Neutrophil (primary cell): ENCODE results near the gene GPR84.

Experiments used
- H3K27ac ChIP-seq: fragments of 200-600 bp; sonication (generic); 2 replicates; pipeline ENCODE4 v1.5.1; 2016; ENCODE audit warnings: mild to moderate bottlenecking, moderate library complexity
- H3K27me3 ChIP-seq: fragments of 200-600 bp; sonication (generic); 2 replicates; pipeline ENCODE4 v1.6.0; 2016; ENCODE audit warnings: mild to moderate bottlenecking
- H3K36me3 ChIP-seq: fragments of 200-600 bp; sonication (generic); 2 replicates; pipeline ENCODE4 v1.5.1; 2017
- H3K4me1 ChIP-seq, 2 experiments: fragments of 200-600 bp in 1 of 2; sonication (generic) in 1 of 2; 1 replicate in 1 of 2; 2 replicates in 1 of 2; pipeline versions ENCODE4 v1.5.1 to v1.6.1; 2013 to 2016; ENCODE audit warnings: low read depth in 1 of 2, low read length in 1 of 2, mild to moderate bottlenecking in 1 of 2, moderate library complexity in 1 of 2; ENCODE audit not compliant: control insufficient read depth in 1 of 2, insufficient read depth in 1 of 2
- H3K4me3 ChIP-seq, 2 experiments: fragments of 200-600 bp in 1 of 2; sonication (generic) in 1 of 2; 1 replicate in 1 of 2; 2 replicates in 1 of 2; pipeline ENCODE4 v1.5.1; 2013 to 2016; ENCODE audit warnings: low read depth in 1 of 2, low read length in 1 of 2, mild to moderate bottlenecking in 1 of 2, moderate library complexity in 1 of 2
- H3K9me3 ChIP-seq: fragments of 200-600 bp; sonication (generic); 2 replicates; pipeline ENCODE4 v1.5.1; 2016
- TF ChIP-seq, protein P1 (sequence below): fragments of 200-600 bp; sonication (generic); IDR thresholded peaks from 2 replicates; pipeline ENCODE4 v1.5.1; 2016; ENCODE audit warnings: antibody characterized with exemption

GPR84 gene

DNA sequence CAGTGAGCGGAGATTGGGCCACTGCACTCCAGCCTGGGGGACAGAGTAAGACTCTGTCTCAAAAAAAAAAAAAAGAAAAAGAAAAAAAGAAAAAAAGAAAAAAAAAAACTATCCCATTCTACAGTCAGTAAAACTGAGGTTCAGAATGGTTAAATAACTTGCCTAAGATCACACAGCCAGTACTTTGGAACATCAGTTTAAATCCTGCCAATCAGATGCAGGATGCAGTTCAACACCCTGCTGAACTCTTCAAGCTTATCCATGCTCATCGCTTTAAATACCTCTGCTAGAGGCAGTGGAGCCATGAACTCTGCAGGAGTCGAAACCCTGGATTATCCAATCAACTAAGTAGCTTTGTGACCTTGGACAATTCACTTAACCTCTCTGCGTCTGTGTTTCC lies 16.9 kb upstream of the GPR84 start:
- Histone ChIP-seq H3K4me3 (no peak overlapping the region), H3K27me3 (no peaks in the 10 kb centered on the region), H3K36me3 (no peaks in the 10 kb centered on the region), H3K9me3 (no peaks in the 10 kb centered on the region), H3K4me1 (peaks cover 31% of the 10 kb centered on the region in 2 experiments), H3K27ac (no peak overlapping the region)
- TF ChIP-seq, protein P1, sequence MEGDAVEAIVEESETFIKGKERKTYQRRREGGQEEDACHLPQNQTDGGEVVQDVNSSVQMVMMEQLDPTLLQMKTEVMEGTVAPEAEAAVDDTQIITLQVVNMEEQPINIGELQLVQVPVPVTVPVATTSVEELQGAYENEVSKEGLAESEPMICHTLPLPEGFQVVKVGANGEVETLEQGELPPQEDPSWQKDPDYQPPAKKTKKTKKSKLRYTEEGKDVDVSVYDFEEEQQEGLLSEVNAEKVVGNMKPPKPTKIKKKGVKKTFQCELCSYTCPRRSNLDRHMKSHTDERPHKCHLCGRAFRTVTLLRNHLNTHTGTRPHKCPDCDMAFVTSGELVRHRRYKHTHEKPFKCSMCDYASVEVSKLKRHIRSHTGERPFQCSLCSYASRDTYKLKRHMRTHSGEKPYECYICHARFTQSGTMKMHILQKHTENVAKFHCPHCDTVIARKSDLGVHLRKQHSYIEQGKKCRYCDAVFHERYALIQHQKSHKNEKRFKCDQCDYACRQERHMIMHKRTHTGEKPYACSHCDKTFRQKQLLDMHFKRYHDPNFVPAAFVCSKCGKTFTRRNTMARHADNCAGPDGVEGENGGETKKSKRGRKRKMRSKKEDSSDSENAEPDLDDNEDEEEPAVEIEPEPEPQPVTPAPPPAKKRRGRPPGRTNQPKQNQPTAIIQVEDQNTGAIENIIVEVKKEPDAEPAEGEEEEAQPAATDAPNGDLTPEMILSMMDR, result no peak

DNA sequence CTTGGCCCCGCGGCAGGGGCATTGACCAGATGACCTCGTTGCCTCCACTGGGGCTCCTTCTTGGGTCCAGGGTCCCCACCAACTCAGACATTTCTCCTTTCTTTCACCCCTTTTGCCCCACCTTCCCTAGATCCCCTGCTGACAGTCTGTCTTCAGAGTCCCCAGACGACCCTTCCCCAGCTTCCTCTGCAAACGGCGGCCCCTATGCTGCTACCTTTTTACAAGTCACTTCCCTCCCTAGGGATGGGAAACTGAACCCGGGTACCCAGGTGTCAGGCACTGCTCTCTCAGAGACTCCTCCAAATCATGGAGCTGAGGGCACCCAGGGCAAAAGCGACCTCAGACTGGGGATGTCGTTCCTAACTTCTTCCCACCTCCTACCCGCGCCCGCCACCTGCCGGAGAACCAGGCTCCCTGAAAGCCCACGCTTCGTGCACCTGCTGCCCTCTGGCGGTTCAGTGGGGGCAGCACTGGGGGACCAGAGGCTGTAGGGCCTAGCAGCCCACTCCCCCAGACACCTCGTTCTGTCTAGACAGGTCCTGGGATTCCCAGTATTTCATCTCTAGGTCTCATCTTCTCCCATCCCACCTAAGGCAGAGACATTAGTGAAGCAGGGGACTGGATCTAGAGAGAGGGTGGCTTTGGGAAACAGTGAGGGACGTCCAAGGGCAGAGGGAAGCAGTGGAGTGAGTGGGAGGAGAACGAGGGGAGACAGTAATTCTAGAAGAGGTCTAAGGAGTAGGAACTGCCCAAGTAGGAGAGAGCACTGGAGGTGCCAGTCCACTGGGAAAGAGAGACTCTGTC lies 15.3 kb upstream of the GPR84 start:
- Histone ChIP-seq H3K27ac (no peak overlapping the region), H3K4me3 (peak overlapping the region; percentile 24 to 28), H3K36me3 (no peaks in the 10 kb centered on the region), H3K4me1 (peaks cover 23 to 24% of the 10 kb centered on the region in 2 experiments), H3K9me3 (no peaks in the 10 kb centered on the region), H3K27me3 (no peaks in the 10 kb centered on the region)
- TF ChIP-seq, protein P1, result peak; percentile 99

DNA sequence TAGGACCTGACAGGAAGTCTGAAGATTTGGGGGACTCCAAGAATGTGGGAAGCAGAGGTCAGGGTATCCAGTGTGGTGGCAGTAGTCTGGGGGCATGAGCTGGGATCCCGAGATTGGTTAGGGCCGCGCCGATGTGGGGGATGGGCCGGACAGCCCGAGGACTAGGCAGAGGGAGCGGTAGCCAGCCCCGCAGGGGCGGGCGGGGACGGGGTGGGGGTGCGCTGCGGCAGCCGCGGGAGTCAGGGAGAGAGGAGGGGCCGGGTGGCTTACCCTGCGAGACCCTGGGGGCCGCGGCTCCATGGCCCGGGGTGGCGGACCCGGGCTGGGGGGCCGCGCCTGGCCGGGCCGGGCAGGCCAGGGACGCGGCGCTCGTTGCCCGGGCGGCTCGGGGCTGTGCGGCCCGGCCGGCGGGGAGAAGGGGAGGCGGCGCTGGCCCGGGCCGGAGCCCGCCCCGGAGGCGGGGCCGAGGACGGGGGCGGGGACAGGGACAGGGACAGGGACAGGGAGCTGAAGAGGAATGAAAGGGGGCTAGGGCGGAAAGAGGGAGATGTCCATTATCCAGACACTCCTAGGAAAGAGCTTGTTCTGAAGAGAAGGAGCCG lies 14.6 kb upstream of the GPR84 start:
- no peaks in the 10 kb centered on the region for H3K36me3 ChIP-seq
- H3K27ac ChIP-seq, result no peak overlapping the region
- no peaks in the 10 kb centered on the region for H3K9me3 ChIP-seq
- peak overlapping the region in 1 of 2 experiments; percentile 28 for H3K4me3 ChIP-seq
- no peaks in the 10 kb centered on the region for H3K27me3 ChIP-seq
- TF ChIP-seq, protein P1, result no peak
- H3K4me1 ChIP-seq, result peaks cover 16 to 17% of the 10 kb centered on the region in 2 experiments

DNA sequence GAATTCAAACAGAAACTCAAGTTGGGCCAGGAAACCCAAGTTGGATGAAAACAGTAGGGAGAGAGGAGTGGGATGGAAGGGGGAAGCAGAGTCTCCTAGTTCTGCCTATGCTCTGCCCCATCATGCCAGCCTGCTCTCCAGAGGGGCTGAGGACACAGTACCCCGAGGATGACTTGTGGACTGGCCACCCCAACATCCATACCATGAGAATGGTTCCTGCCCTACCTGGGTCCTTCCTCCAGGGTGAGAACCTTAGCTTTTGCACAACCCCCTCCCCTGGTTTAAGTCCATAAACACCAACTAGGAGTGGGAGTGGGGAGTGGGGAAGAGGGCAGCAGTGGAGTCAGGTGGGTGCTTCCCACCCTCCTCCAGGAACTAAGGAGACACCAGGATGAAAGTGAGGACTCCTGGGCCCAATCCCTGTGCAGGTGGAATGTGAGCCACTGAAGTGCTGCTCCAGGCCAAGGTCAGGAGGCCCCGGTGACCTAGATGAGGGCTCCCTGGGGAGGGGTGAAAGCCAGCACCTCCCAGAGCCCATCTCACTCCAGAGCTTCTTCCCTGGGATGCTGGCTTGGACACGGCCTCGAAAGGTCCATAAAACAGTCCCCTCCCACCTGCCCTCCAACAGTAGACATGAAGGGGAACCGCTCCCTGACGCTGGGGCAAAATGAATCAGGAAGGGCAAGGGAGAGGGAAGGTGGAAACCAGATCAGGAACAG lies 13.7 kb upstream of the GPR84 start:
- peaks cover 9 to 10% of the 10 kb centered on the region in 2 experiments for H3K4me1 ChIP-seq
- H3K4me3 ChIP-seq, result no peak overlapping the region
- TF ChIP-seq, protein P1, result no peak
- H3K27me3 ChIP-seq, result no peaks in the 10 kb centered on the region
- H3K36me3 ChIP-seq, result no peaks in the 10 kb centered on the region
- no peak overlapping the region for H3K27ac ChIP-seq
- no peaks in the 10 kb centered on the region for H3K9me3 ChIP-seq

DNA sequence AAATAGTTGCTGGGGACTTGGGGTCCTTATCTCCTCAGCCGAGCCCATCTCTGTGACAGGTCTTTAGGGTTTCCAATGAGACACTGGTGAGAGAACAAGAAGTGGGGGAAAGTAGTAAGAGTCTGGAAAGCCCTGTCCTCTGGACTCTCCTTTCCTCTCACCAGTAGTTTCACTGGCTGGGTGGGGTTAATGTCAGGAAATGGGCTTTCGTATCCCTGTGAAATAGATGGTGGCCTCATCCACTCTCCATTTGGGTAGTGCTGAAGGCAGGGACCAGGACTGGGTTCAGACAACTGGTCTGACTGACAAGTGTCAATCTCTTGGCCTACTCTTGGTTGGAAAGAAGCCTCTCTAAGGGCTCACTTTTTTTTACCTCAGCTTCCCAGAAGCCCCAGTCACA lies 12.7 kb upstream of the GPR84 start:
- TF ChIP-seq, protein P1, result no peak
- H3K4me3 ChIP-seq, result no peak overlapping the region
- H3K36me3 ChIP-seq, result no peaks in the 10 kb centered on the region
- H3K9me3 ChIP-seq, result no peaks in the 10 kb centered on the region
- H3K27ac ChIP-seq, result no peak overlapping the region
- no peaks in the 10 kb centered on the region for H3K27me3 ChIP-seq
- peaks cover 13 to 14% of the 10 kb centered on the region in 2 experiments for H3K4me1 ChIP-seq
